ENCODE data around the gene PDCD1LG2. TPM values are rescaled to one million over a fixed set of nuclear protein-coding genes. Genes with fewer than 3 reads are reported as not detected.

PDCD1LG2 gene
- total and polyA plus RNA-seq, 4 donors, result 0.46 to 2.5 (median 1.3) TPM

DNA sequence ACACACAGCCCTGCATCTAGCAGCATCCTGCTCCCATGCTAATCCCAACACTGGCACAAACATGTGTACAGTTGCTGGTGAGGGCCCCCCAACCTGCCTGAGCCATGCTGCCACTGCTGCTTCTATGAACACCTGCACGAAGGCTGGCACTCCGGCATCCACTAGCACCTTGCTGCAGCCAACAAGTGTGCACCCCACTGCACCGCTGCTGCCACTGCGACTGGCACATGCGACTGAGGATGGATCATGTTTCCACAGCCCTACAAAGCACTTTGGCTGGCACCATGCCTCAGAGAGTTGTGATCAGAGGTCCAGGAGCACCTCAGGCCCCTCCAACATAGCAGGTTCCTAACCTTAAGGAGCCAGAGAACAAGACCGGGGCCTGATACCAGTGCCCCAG, 7.8 kb upstream of the PDCD1LG2 start:
- Histone ChIP-seq H3K4me3 (ENCODE audit: low read depth in 1 of 3, low read length in 3 of 3) (no peak overlapping the region), H3K4me1 (ENCODE audit: control insufficient read depth in 4 of 4, insufficient read depth in 4 of 4, low read length in 3 of 4) (no peaks in the 10 kb centered on the region), H3K9ac (ENCODE audit: low read depth in 1 of 2, low read length in 2 of 2) (no peak overlapping the region), H3K27me3 (ENCODE audit: control insufficient read depth in 4 of 4, insufficient read depth in 4 of 4, low read length in 3 of 4) (peaks cover 0 to 4% (median 0%) of the 10 kb centered on the region in 4 donors), H3K9me3 (ENCODE audit: control insufficient read depth in 4 of 4, low read length in 3 of 4) (no peaks in the 10 kb centered on the region), H3K36me3 (ENCODE audit: control insufficient read depth in 4 of 4, insufficient read depth in 3 of 4, low read depth in 1 of 4, low read length in 3 of 4) (no peaks in the 10 kb centered on the region), H3K27ac (ENCODE audit: low read depth in 1 of 2, low read length in 2 of 2) (no peak overlapping the region)
- DNase-seq (ENCODE audit: low spot score), result no peak
- 93% methylated on average over 6 of the region's 6 CpGs for WGBS
- no peak for TF ChIP-seq GABPA (IDR thresholded peaks at IDR 0.05 in 1 of 2, conservative IDR thresholded peaks at IDR 0.05 in 1 of 2)
- TF ChIP-seq EGR1 (IDR thresholded peaks at IDR 0.05; ENCODE audit: low read depth in 2 of 2), result no peak
- TF ChIP-seq REST (IDR thresholded peaks at IDR 0.05), result no peak

GRCh38 chr9:5509573-5509972, 758 bp upstream of the PDCD1LG2 start:
- Histone ChIP-seq H3K4me1 (ENCODE audit: control insufficient read depth in 4 of 4, insufficient read depth in 4 of 4, low read length in 3 of 4) (peaks cover 0 to 2% (median 0%) of the 10 kb centered on the region in 4 donors), H3K9me3 (ENCODE audit: control insufficient read depth in 4 of 4, low read length in 3 of 4) (no peaks in the 10 kb centered on the region), H3K27me3 (ENCODE audit: control insufficient read depth in 4 of 4, insufficient read depth in 4 of 4, low read length in 3 of 4) (no peaks in the 10 kb centered on the region), H3K27ac (ENCODE audit: low read depth in 1 of 2, low read length in 2 of 2) (peak overlapping the region; percentile 9 to 46), H3K36me3 (ENCODE audit: control insufficient read depth in 4 of 4, insufficient read depth in 3 of 4, low read depth in 1 of 4, low read length in 3 of 4) (no peaks in the 10 kb centered on the region), H3K4me3 (ENCODE audit: low read depth in 1 of 3, low read length in 3 of 3) (no peak overlapping the region), H3K9ac (ENCODE audit: low read depth in 1 of 2, low read length in 2 of 2) (no peak overlapping the region)
- TF ChIP-seq SP1 (IDR thresholded peaks at IDR 0.05), result no peak
- no peak for TF ChIP-seq TAF1 (conservative IDR thresholded peaks at IDR 0.05)
- TF ChIP-seq CTCF (IDR thresholded peaks at IDR 0.05; ENCODE audit: low read depth, low read length, missing input control), result no peak
- TF ChIP-seq, protein P1, sequence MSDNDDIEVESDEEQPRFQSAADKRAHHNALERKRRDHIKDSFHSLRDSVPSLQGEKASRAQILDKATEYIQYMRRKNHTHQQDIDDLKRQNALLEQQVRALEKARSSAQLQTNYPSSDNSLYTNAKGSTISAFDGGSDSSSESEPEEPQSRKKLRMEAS (IDR thresholded peaks at IDR 0.05), result no peak
- TF ChIP-seq GABPA (IDR thresholded peaks at IDR 0.05 in 1 of 2, conservative IDR thresholded peaks at IDR 0.05 in 1 of 2), result no peak
- no peak for TF ChIP-seq YY1 (IDR thresholded peaks at IDR 0.05)
- no peak for TF ChIP-seq ATF3 (IDR thresholded peaks at IDR 0.05)
- no peak for TF ChIP-seq REST (IDR thresholded peaks at IDR 0.05)
- TF ChIP-seq, protein P2, sequence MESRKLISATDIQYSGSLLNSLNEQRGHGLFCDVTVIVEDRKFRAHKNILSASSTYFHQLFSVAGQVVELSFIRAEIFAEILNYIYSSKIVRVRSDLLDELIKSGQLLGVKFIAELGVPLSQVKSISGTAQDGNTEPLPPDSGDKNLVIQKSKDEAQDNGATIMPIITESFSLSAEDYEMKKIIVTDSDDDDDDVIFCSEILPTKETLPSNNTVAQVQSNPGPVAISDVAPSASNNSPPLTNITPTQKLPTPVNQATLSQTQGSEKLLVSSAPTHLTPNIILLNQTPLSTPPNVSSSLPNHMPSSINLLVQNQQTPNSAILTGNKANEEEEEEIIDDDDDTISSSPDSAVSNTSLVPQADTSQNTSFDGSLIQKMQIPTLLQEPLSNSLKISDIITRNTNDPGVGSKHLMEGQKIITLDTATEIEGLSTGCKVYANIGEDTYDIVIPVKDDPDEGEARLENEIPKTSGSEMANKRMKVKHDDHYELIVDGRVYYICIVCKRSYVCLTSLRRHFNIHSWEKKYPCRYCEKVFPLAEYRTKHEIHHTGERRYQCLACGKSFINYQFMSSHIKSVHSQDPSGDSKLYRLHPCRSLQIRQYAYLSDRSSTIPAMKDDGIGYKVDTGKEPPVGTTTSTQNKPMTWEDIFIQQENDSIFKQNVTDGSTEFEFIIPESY (IDR thresholded peaks at IDR 0.05), result no peak
- no peak for TF ChIP-seq FOXA1 (IDR thresholded peaks at IDR 0.05)
- no peak for TF ChIP-seq HNF4G (IDR thresholded peaks at IDR 0.05)
- no peak for TF ChIP-seq JUND (IDR thresholded peaks at IDR 0.05)
- TF ChIP-seq RXRA (IDR thresholded peaks at IDR 0.05), result no peak
- no peak for TF ChIP-seq RAD21 (IDR thresholded peaks at IDR 0.05)
- no peak for TF ChIP-seq NR2F2 (IDR thresholded peaks at IDR 0.05)
- no peak for TF ChIP-seq HNF4A (conservative IDR thresholded peaks at IDR 0.05)
- 67% methylated on average over 2 of the region's 2 CpGs for WGBS
- no peak for DNase-seq (ENCODE audit: low spot score)
